ENCODE measurements around the gene NUFIP1. TPM values are rescaled to one million over a fixed set of nuclear protein-coding genes. Genes with fewer than 3 reads are reported as not detected.
"Not testable (repeated sequence)": the region's sequence is repeated elsewhere in the genome, so short reads cannot be mapped to it uniquely, and the experiment has no call there.

The NUFIP1 gene
- total RNA-seq, 1 experiment from 2014 or later, result 7.3 TPM

DNA sequence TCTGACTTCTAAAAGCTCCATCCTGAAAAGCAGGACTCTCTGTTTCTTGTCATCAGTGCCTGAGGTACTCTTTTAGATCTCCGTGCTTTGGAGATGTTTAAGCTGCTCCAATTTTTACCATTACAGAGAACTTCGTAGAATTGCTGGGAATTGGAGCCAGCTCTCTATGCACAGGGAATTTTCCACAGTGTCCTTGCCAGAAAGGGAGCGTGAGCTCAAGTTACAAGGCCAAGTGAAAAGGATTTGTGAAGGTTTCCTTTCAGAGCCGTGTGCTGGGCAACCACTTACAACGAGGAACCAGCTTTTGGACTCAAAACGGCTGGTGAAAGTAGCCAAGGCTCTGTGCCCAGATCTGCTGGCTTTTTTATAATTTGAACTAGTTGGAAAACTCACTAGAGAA is 82.6 kb downstream of the NUFIP1 start:
- no peak for DNase-seq
- H3K9me2 ChIP-seq (replicated peaks; ENCODE audit: insufficient read depth, low read length), result no peaks in the 10 kb centered on the region
- H3K4me3 ChIP-seq (ENCODE audit: low read length), result no peak overlapping the region
- H3K4me1 ChIP-seq (ENCODE audit: low read length), result no peaks in the 10 kb centered on the region
- H3K79me2 ChIP-seq (ENCODE audit: low read length), result no peaks in the 10 kb centered on the region
- H4K20me1 ChIP-seq (ENCODE audit: insufficient read depth, low read depth, low read length), result no peaks in the 10 kb centered on the region
- no peak overlapping the region for H3K4me2 ChIP-seq (ENCODE audit: low read depth, low read length, poor library complexity, severe bottlenecking)
- no peak overlapping the region for H3K9ac ChIP-seq (ENCODE audit: low read length)
- H3K36me3 ChIP-seq (ENCODE audit: insufficient read depth, low read length), result no peaks in the 10 kb centered on the region
- H3K27ac ChIP-seq (ENCODE audit: low read length), result no peak overlapping the region
- H2AFZ ChIP-seq (ENCODE audit: low read length), result no peak overlapping the region
- H3K9me3 ChIP-seq (ENCODE audit: low read length), result no peaks in the 10 kb centered on the region
- peaks cover 3% of the 10 kb centered on the region; the same call in 1 of the 2 replicates for H3K27me3 ChIP-seq (ENCODE audit: low read length)

GRCh38 chr13:44906230-44906629 is 83.0 kb downstream of the NUFIP1 start:
- Histone ChIP-seq H2AFZ (ENCODE audit: low read length) (no peak overlapping the region), H3K79me2 (ENCODE audit: low read length) (no peaks in the 10 kb centered on the region), H3K4me3 (ENCODE audit: low read length) (no peak overlapping the region)

DNA sequence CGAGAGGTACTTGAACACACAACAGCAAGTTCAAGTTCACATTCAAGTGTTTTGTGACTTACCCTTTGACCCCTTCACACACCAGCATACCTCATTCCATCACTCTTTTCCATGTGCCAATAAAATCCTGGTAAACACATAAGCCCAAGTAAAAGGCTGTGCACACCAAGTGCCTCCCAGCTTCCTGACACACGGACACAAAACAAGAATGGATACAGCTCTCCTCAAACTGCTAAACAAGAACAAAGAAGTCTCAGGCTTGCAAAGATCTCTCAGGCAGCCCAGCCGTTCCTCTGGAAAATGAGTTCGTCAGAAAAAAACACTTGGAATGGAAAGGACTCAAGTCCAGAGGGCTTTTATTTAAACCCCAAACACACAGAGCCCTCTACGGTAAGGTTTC is 83.7 kb downstream of the NUFIP1 start:
- Histone ChIP-seq H3K36me3 (ENCODE audit: insufficient read depth, low read length) (no peaks in the 10 kb centered on the region), H3K9me3 (ENCODE audit: low read length) (no peaks in the 10 kb centered on the region), H3K9ac (ENCODE audit: low read length) (no peak overlapping the region), H3K4me2 (ENCODE audit: low read depth, low read length, poor library complexity, severe bottlenecking) (no peak overlapping the region), H3K9me2 (replicated peaks; ENCODE audit: insufficient read depth, low read length) (no peaks in the 10 kb centered on the region), H3K27me3 (ENCODE audit: low read length) (no peaks in the 10 kb centered on the region), H4K20me1 (ENCODE audit: insufficient read depth, low read depth, low read length) (no peaks in the 10 kb centered on the region), H2AFZ (ENCODE audit: low read length) (no peak overlapping the region), H3K4me1 (ENCODE audit: low read length) (no peaks in the 10 kb centered on the region), H3K4me3 (ENCODE audit: low read length) (no peak overlapping the region), H3K27ac (ENCODE audit: low read length) (no peak overlapping the region), H3K79me2 (ENCODE audit: low read length) (no peaks in the 10 kb centered on the region)
- DNase-seq, result no peak

More at GRCh38 chr13:44906230-44906629, 83.0 kb downstream of the NUFIP1 start:
- no peak overlapping the region for H3K4me2 ChIP-seq (ENCODE audit: low read depth, low read length, poor library complexity, severe bottlenecking)
- H3K27ac ChIP-seq (ENCODE audit: low read length), result no peak overlapping the region
- H3K9me3 ChIP-seq (ENCODE audit: low read length), result no peaks in the 10 kb centered on the region
- H3K9ac ChIP-seq (ENCODE audit: low read length), result no peak overlapping the region
- H3K9me2 ChIP-seq (replicated peaks; ENCODE audit: insufficient read depth, low read length), result no peaks in the 10 kb centered on the region
- no peaks in the 10 kb centered on the region for H3K4me1 ChIP-seq (ENCODE audit: low read length)
- H4K20me1 ChIP-seq (ENCODE audit: insufficient read depth, low read depth, low read length), result no peaks in the 10 kb centered on the region
- no peaks in the 10 kb centered on the region; the same call in 1 of the 2 replicates for H3K27me3 ChIP-seq (ENCODE audit: low read length)
- no peak for DNase-seq
- no peaks in the 10 kb centered on the region for H3K36me3 ChIP-seq (ENCODE audit: insufficient read depth, low read length)

DNA sequence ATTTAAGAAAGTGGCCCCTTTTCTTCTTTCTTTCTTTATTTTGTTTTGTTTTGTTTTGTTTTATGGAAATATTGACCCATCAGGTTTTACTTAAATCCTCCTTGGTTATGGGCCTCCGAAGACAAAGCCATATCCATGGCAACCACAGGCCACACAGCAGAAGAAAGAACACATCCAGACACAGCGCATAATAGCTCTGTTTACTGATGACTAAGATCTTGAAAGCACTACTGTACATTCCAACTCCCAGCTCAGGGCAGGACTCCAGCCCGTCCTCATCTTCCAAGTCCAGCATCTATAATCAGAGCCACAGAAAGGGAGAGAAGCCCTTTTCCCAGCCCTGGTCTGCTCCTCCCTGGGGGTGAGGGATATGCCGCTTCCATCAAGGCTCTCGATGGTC is 84.3 kb downstream of the NUFIP1 start:
- H3K36me3 ChIP-seq (ENCODE audit: insufficient read depth, low read length), result no peaks in the 10 kb centered on the region
- DNase-seq, result no peak
- no peak overlapping the region for H3K27ac ChIP-seq (ENCODE audit: low read length)
- H2AFZ ChIP-seq (ENCODE audit: low read length), result no peak overlapping the region
- H3K4me3 ChIP-seq (ENCODE audit: low read length), result no peak overlapping the region
- no peaks in the 10 kb centered on the region for H3K4me1 ChIP-seq (ENCODE audit: low read length)
- no peaks in the 10 kb centered on the region for H3K9me3 ChIP-seq (ENCODE audit: low read length)
- H3K4me2 ChIP-seq (ENCODE audit: low read depth, low read length, poor library complexity, severe bottlenecking), result no peak overlapping the region
- no peak overlapping the region for H3K9ac ChIP-seq (ENCODE audit: low read length)
- no peaks in the 10 kb centered on the region for H3K27me3 ChIP-seq (ENCODE audit: low read length)
- no peaks in the 10 kb centered on the region for H3K79me2 ChIP-seq (ENCODE audit: low read length)
- H4K20me1 ChIP-seq (ENCODE audit: insufficient read depth, low read depth, low read length), result no peaks in the 10 kb centered on the region
- no peaks in the 10 kb centered on the region for H3K9me2 ChIP-seq (replicated peaks; ENCODE audit: insufficient read depth, low read length)

- Histone ChIP-seq H3K4me1 (ENCODE audit: low read length) (no peaks in the 10 kb centered on the region), H2AFZ (ENCODE audit: low read length) (no peak overlapping the region), H3K27ac (ENCODE audit: low read length) (no peak overlapping the region), H3K27me3 (ENCODE audit: low read length) (no peaks in the 10 kb centered on the region), H3K9me3 (ENCODE audit: low read length) (no peaks in the 10 kb centered on the region), H4K20me1 (ENCODE audit: insufficient read depth, low read depth, low read length) (no peaks in the 10 kb centered on the region), H3K79me2 (ENCODE audit: low read length) (no peaks in the 10 kb centered on the region), H3K9ac (ENCODE audit: low read length) (no peak overlapping the region), H3K4me2 (ENCODE audit: low read depth, low read length, poor library complexity, severe bottlenecking) (no peak overlapping the region), H3K9me2 (replicated peaks; ENCODE audit: insufficient read depth, low read length) (no peaks in the 10 kb centered on the region), H3K36me3 (ENCODE audit: insufficient read depth, low read length) (no peaks in the 10 kb centered on the region), H3K4me3 (ENCODE audit: low read length) (no peak overlapping the region)
- DNase-seq, result no peak
Measured at GRCh38 chr13:44903574-44903985, 85.7 kb downstream of the NUFIP1 start.

- H3K36me3 ChIP-seq (ENCODE audit: insufficient read depth, low read length), result no peaks in the 10 kb centered on the region
- no peaks in the 10 kb centered on the region for H3K9me3 ChIP-seq (ENCODE audit: low read length)
- H3K4me1 ChIP-seq (ENCODE audit: low read length), result no peaks in the 10 kb centered on the region
- DNase-seq, result no peak
- no peak overlapping the region for H3K4me2 ChIP-seq (ENCODE audit: low read depth, low read length, poor library complexity, severe bottlenecking)
- no peaks in the 10 kb centered on the region for H4K20me1 ChIP-seq (ENCODE audit: insufficient read depth, low read depth, low read length)
- H2AFZ ChIP-seq (ENCODE audit: low read length), result no peak overlapping the region
- H3K4me3 ChIP-seq (ENCODE audit: low read length), result no peak overlapping the region
- no peak overlapping the region for H3K9ac ChIP-seq (ENCODE audit: low read length)
- no peaks in the 10 kb centered on the region for H3K27me3 ChIP-seq (ENCODE audit: low read length)
- H3K79me2 ChIP-seq (ENCODE audit: low read length), result no peaks in the 10 kb centered on the region
- no peaks in the 10 kb centered on the region for H3K9me2 ChIP-seq (replicated peaks; ENCODE audit: insufficient read depth, low read length)
- no peak overlapping the region for H3K27ac ChIP-seq (ENCODE audit: low read length)
Measured at GRCh38 chr13:44902738-44903137, 86.5 kb downstream of the NUFIP1 start.

- Histone ChIP-seq H2AFZ (ENCODE audit: low read length) (no peak overlapping the region), H3K9me3 (ENCODE audit: low read length) (no peaks in the 10 kb centered on the region), H3K4me1 (ENCODE audit: low read length) (no peaks in the 10 kb centered on the region), H3K9ac (ENCODE audit: low read length) (no peak overlapping the region), H3K4me2 (ENCODE audit: low read depth, low read length, poor library complexity, severe bottlenecking) (no peak overlapping the region), H3K4me3 (ENCODE audit: low read length) (no peak overlapping the region), H4K20me1 (ENCODE audit: insufficient read depth, low read depth, low read length) (no peaks in the 10 kb centered on the region), H3K9me2 (replicated peaks; ENCODE audit: insufficient read depth, low read length) (no peaks in the 10 kb centered on the region), H3K27me3 (ENCODE audit: low read length) (no peaks in the 10 kb centered on the region), H3K27ac (ENCODE audit: low read length) (no peak overlapping the region), H3K79me2 (ENCODE audit: low read length) (no peaks in the 10 kb centered on the region), H3K36me3 (ENCODE audit: insufficient read depth, low read length) (no peaks in the 10 kb centered on the region)
- DNase-seq, result no peak
Measured at GRCh38 chr13:44899967-44900366, 89.3 kb downstream of the NUFIP1 start.

- DNase-seq; H3K27me3 ChIP-seq (ENCODE audit: low read length); H3K9ac ChIP-seq (ENCODE audit: low read length); H3K4me1 ChIP-seq (ENCODE audit: low read length); H3K4me3 ChIP-seq (ENCODE audit: low read length); H2AFZ ChIP-seq (ENCODE audit: low read length); H3K36me3 ChIP-seq (ENCODE audit: insufficient read depth, low read length); H3K4me2 ChIP-seq (ENCODE audit: low read depth, low read length, poor library complexity, severe bottlenecking); H3K79me2 ChIP-seq (ENCODE audit: low read length); H3K9me3 ChIP-seq (ENCODE audit: low read length); H3K27ac ChIP-seq (ENCODE audit: low read length); H4K20me1 ChIP-seq (ENCODE audit: insufficient read depth, low read depth, low read length); H3K9me2 ChIP-seq (replicated peaks; ENCODE audit: insufficient read depth, low read length): not testable (repeated sequence)
Measured at GRCh38 chr13:44898308-44898707, 91.0 kb downstream of the NUFIP1 start.

DNA sequence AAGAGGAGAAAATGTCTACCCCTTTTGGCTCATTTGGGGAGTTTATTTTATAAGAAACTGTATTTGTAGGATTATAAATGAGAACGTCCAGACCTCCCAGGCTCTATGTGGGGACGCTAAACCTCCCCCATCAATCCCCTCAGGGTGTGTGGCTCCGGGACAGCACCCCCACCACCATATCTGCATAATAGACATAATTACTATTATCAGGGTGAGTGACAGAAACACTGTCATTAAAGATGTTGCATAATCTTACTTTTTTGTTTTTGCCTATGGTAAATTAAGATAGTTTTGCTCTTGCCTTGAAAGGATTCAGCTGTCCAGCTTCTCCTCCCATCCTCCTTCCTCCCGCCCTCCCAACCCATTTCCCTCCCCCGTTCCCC is 93.3 kb downstream of the NUFIP1 start:
- Histone ChIP-seq H3K79me2 (ENCODE audit: low read length) (no peaks in the 10 kb centered on the region), H4K20me1 (ENCODE audit: insufficient read depth, low read depth, low read length) (no peaks in the 10 kb centered on the region), H3K27me3 (ENCODE audit: low read length) (no peaks in the 10 kb centered on the region), H2AFZ (ENCODE audit: low read length) (no peak overlapping the region), H3K4me1 (ENCODE audit: low read length) (no peaks in the 10 kb centered on the region), H3K36me3 (ENCODE audit: insufficient read depth, low read length) (no peaks in the 10 kb centered on the region), H3K4me2 (ENCODE audit: low read depth, low read length, poor library complexity, severe bottlenecking) (no peak overlapping the region), H3K27ac (ENCODE audit: low read length) (no peak overlapping the region), H3K9me2 (replicated peaks; ENCODE audit: insufficient read depth, low read length) (no peaks in the 10 kb centered on the region), H3K4me3 (ENCODE audit: low read length) (no peak overlapping the region), H3K9ac (ENCODE audit: low read length) (no peak overlapping the region), H3K9me3 (ENCODE audit: low read length) (no peaks in the 10 kb centered on the region)
- DNase-seq, result no peak

Measured in Karpas-422 (cell line).